ENCODE results near the gene CLEC5A.
A peak's percentile ranks its signal among the peaks of the same experiment; 100 is the strongest.

Gene CLEC5A

DNA sequence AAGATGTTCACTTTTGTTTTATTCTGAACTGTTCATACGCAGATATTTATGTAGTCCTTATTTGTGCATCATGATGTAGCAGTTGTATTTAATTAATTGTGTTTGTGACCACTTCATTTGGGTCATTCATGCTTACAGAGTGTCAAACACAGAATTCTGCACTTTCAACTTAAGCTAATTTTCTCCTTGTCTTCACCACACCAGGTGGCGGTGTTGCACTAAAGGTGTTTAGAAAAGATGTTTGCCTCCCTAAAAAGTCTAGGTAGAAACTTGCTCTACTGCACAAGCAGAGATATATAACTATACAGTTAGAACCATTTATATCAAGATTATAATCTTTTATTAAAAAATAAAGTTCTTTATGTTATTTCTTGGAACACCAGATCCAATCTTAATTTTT lies 28.1 kb upstream of the CLEC5A start:
- in situ Hi-C loops (cut with HindIII; ENCODE audit: low pct_unique_long_range_greater_than_20kb, low sequenced_read_pairs), result no loop called here
- no peak for TF ChIP-seq JUND (IDR thresholded peaks at IDR 0.05; ENCODE audit: low read depth)
- peak; percentile 4 to 61 for DNase-seq (ENCODE audit: low read depth in 1 of 2, low spot score in 1 of 2)

GRCh38 chr7:141973673-141974072 lies 26.9 kb upstream of the CLEC5A start, which contains the start of gene TAS2R38:
Gene TAS2R38 (minus strand): TSS chr7:141973773. CDS start chr7:141973689, 84 bp downstream.
- in situ Hi-C loops (cut with HindIII; ENCODE audit: low pct_unique_long_range_greater_than_20kb, low sequenced_read_pairs), result no loop called here
- DNase-seq (ENCODE audit: low read depth in 1 of 2, low spot score in 1 of 2), result no peak
- TF ChIP-seq JUND (IDR thresholded peaks at IDR 0.05; ENCODE audit: low read depth), result no peak

- no peak for TF ChIP-seq JUND (IDR thresholded peaks at IDR 0.05; ENCODE audit: low read depth)
- in situ Hi-C loops (cut with HindIII; ENCODE audit: low pct_unique_long_range_greater_than_20kb, low sequenced_read_pairs), result no loop called here
These were observed 14.1 kb upstream of the CLEC5A start for GRCh38 chr7:141960687-141961422.

DNA sequence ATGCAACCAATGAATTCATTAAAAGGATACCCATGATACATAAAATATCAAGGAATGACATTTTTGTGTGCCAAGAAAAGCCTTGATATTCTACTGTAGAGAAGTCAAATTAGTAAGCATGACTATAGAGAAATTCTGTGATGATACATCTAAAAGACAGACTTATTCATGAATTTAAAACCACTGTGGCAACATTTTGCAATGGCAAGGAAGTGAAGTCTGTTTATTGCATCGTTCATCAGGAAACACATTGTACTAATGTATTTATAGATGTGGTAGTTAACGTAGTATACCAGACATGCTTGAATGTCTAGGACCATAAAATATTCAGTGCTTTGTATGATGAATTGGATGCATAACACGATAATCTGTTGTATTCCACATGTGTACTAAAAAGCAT lies 9.3 kb upstream of the CLEC5A start:
- no peak for DNase-seq (ENCODE audit: low read depth in 1 of 2, low spot score in 1 of 2)
- TF ChIP-seq JUND (IDR thresholded peaks at IDR 0.05; ENCODE audit: low read depth), result no peak
- in situ Hi-C loops (cut with HindIII; ENCODE audit: low pct_unique_long_range_greater_than_20kb, low sequenced_read_pairs), result no loop called here

More at GRCh38 chr7:141960687-141961422, 14.1 kb upstream of the CLEC5A start:
- no peak for DNase-seq (ENCODE audit: low read depth in 1 of 2, low spot score in 1 of 2)

- no peak for DNase-seq (ENCODE audit: low read depth in 1 of 2, low spot score in 1 of 2)
- TF ChIP-seq JUND (IDR thresholded peaks at IDR 0.05; ENCODE audit: low read depth), result no peak
These were observed 7.6 kb upstream of the CLEC5A start for GRCh38 chr7:141954334-141954733.

GRCh38 chr7:141952461-141952860 lies 5.7 kb upstream of the CLEC5A start:
- TF ChIP-seq JUND (IDR thresholded peaks at IDR 0.05; ENCODE audit: low read depth), result no peak
- no peak for DNase-seq (ENCODE audit: low read depth in 1 of 2, low spot score in 1 of 2)
- in situ Hi-C loops (cut with HindIII; ENCODE audit: low pct_unique_long_range_greater_than_20kb, low sequenced_read_pairs), result no loop called here

More at GRCh38 chr7:141954334-141954733, 7.6 kb upstream of the CLEC5A start:
- in situ Hi-C loops (cut with HindIII; ENCODE audit: low pct_unique_long_range_greater_than_20kb, low sequenced_read_pairs), result no loop called here

DNA sequence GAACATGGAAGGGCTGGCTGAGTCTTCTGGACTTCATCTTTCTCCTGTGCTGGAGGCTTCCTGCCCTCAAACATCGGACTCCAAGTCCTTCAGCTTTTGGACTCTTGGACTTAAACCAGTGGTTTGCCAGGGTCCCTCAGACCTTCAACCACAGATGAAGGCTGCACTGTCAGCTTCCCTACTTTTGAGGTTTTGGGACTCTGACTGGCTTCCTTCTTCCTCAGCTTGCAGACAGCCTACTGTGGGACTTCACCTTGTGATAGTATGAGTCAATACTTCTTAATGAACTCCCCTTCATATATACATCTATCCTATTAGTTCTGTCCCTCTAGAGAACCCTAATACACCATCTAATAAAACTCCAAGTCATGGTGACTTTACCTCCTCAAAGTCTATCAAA lies 4.0 kb upstream of the CLEC5A start:
- no peak for TF ChIP-seq JUND (IDR thresholded peaks at IDR 0.05; ENCODE audit: low read depth)
- DNase-seq (ENCODE audit: low read depth in 1 of 2, low spot score in 1 of 2), result no peak
- in situ Hi-C loops (cut with HindIII; ENCODE audit: low pct_unique_long_range_greater_than_20kb, low sequenced_read_pairs), result no loop called here

DNA sequence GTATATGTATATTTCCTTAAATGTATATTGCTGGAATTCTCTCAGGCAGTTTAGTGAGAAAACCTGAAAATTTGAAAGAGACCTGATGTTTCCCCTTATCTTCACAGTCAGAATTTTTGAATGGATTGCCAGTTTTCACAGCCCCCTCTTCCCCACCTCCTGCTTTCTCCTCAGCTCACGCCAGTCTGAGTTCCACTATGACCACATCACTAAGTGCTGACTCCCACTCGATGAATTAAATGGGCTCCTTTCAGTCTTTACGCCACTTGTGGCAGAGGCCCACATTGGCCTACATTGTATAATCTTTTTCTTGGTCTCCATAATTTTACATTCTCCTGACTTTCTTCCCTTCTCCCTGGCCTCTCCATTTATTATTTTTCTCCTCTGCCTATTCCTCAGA lies 3.1 kb upstream of the CLEC5A start:
- no peak for TF ChIP-seq JUND (IDR thresholded peaks at IDR 0.05; ENCODE audit: low read depth)
- in situ Hi-C loops (cut with HindIII; ENCODE audit: low pct_unique_long_range_greater_than_20kb, low sequenced_read_pairs), result no loop called here
- DNase-seq (ENCODE audit: low read depth in 1 of 2, low spot score in 1 of 2), result no peak

DNA sequence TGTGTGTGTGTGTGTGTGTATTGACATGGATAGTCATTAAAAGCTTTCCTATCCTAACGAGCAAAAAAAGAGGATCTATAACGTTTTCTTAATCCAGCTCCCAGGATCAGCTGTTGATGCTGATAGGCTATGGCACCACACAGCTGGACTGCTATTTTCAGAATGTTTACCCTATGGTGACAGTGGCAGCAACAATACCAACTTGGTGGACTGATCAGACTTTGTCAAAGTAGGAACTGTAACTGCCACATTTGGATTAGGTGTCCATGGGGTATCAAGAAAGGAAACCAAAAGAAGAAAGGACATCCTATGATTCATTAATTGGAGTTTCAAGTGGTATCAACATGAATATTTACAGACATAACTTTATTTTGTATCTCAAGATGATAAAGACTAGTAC lies 2.7 kb upstream of the CLEC5A start:
- in situ Hi-C loops (cut with HindIII; ENCODE audit: low pct_unique_long_range_greater_than_20kb, low sequenced_read_pairs), result no loop called here

DNA sequence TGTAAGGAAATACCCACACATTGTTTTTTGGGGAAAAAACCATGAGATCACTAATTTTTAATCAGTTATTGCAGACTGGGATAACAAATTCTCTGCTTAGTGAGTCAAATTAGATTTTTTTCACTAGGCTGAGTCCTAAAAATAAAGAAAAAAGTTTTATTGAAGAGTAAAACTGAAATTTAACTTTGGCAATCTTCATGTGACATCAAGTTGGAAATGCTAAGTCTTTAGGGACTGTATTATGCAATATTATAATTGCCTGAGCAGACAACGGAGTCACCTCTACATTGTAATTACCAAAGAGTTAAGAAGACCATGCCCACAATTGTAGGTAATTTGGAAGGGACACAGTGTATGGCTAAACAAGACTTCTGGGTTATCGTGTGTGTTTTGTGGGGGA lies 2.2 kb upstream of the CLEC5A start:
- in situ Hi-C loops (cut with HindIII; ENCODE audit: low pct_unique_long_range_greater_than_20kb, low sequenced_read_pairs), result no loop called here
- no peak for TF ChIP-seq JUND (IDR thresholded peaks at IDR 0.05; ENCODE audit: low read depth)
- no peak for DNase-seq (ENCODE audit: low read depth in 1 of 2, low spot score in 1 of 2)

More for the DNA sequence above, 2.7 kb upstream of the CLEC5A start:
- TF ChIP-seq JUND (IDR thresholded peaks at IDR 0.05; ENCODE audit: low read depth), result no peak
- DNase-seq (ENCODE audit: low read depth in 1 of 2, low spot score in 1 of 2), result no peak

DNA sequence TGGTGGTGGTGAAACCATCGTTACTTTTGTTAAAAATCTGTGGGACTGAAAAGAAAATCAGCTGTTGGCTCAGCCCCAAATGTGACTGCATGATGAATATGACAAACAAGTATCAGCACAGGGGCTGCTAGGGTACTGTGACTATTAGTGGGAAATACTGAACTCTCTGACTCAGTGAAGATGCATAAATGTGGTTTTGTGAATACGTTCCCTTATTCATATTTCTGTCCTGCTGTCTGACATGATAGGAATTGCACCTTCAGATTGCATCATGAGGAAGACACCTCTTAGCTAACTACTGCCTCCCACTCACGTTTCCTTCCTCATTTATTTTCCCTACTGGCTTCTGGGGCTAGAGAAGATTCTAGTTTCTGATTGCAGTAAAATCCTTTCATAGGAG lies 1.4 kb downstream of the CLEC5A start:
- no peak for TF ChIP-seq JUND (IDR thresholded peaks at IDR 0.05; ENCODE audit: low read depth)
- in situ Hi-C loops (cut with HindIII; ENCODE audit: low pct_unique_long_range_greater_than_20kb, low sequenced_read_pairs), result no loop called here
- no peak for DNase-seq (ENCODE audit: low read depth in 1 of 2, low spot score in 1 of 2)

DNA sequence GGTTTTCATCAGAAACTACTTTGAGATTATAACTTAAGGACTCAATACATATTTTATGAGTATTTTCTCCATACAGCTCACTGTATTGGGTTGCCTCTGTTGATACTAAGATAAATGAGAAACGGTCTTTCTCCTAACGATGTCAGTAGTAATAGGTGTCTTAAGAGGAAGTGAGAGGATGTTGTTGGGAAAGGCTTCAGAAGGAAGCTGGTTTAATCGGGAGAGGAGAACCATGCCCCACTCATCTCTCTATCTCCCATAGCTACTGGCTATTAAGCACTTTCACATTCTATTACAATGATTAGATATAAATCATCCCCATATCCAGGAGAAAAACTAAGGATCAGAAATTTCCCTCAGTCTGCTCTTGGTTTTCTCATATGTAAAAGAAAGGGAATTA lies 2.0 kb downstream of the CLEC5A start:
- in situ Hi-C loops (cut with HindIII; ENCODE audit: low pct_unique_long_range_greater_than_20kb, low sequenced_read_pairs), result no loop called here
- no peak for TF ChIP-seq JUND (IDR thresholded peaks at IDR 0.05; ENCODE audit: low read depth)
- DNase-seq (ENCODE audit: low read depth in 1 of 2, low spot score in 1 of 2), result no peak

GRCh38 chr7:141943846-141944245 lies 2.9 kb downstream of the CLEC5A start:
- in situ Hi-C loops (cut with HindIII; ENCODE audit: low pct_unique_long_range_greater_than_20kb, low sequenced_read_pairs), result no loop called here
- no peak for DNase-seq (ENCODE audit: low read depth in 1 of 2, low spot score in 1 of 2)
- no peak for TF ChIP-seq JUND (IDR thresholded peaks at IDR 0.05; ENCODE audit: low read depth)

GRCh38 chr7:141941075-141941474 lies 5.7 kb downstream of the CLEC5A start:
- no peak for DNase-seq (ENCODE audit: low read depth in 1 of 2, low spot score in 1 of 2)

More at GRCh38 chr7:141941075-141941474, 5.7 kb downstream of the CLEC5A start:
- no peak for TF ChIP-seq JUND (IDR thresholded peaks at IDR 0.05; ENCODE audit: low read depth)
- in situ Hi-C loops (cut with HindIII; ENCODE audit: low pct_unique_long_range_greater_than_20kb, low sequenced_read_pairs), result no loop called here
